GF-D8 (cell line): Measurements from ENCODE around the gene SGMS1.

Experiments used
- DNase-seq: peaks from one replicate; lab custom pipeline; 2025; lab: John Stamatoyannopoulos, UW

SGMS1 gene

DNA sequence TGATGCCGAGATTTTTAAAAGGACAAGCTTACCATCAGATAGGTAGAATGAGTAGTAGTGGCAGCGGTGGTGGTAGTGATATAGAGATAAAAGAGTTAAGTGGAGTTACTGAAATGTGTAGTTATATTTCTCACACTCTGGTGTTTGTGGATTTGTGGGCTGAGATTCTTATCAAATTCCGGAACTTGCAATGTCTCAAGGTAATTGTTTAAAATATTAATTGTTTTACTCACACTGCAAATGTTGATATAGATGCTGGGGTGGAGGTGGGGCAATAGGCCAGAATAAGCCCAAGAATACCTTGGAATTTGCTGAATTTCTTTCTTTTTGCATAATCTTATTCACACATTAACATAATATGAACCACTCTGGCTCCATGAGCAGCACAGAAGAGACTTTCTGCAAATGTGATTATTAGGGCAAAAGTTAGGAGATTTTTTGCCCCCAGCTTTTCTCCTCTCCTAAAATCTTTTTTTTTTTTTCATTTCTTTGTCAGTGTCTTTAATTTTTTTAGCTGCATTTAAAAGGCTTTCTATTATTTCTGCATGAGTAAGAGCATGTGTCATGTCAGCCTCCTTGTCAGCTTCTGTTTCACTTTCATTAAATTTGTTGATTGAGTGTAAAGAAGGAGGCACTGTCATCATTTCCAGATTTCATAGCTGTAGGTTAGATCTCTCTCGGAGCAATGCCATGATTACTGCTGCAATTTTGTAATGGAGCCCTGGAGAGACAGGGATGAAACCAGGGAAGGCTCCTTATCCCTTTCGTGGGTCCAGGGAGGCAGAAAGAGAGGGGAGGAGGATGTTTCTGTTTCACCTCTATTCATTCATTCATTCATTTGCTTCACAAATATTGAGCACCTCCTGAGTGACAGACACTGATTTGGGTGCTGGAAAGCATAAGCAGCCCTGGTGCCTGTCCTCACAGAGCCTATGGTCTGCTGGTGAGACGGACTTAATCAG lies 13.1 kb upstream of the SGMS1 start:
- no peak for DNase-seq

DNA sequence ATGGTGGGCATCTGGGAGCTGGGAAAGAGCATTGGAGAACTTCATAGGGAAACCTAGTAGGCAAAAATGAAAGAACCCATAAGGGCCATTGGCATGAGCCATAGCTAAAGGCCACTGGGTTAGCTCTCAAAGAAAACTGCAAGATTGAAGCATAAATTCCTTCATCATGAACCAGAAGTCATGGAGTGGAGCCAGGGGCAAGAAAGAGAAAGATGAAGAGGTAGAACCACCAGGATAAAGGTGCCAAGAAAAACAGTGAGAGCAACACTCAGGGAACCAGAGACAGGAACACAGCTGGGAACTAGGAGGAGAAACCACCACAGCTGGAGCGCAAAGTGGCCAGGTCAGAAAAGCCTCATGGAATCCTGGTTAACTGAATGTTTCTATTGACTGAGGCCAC lies 11.5 kb upstream of the SGMS1 start:
- no peak for DNase-seq

DNA sequence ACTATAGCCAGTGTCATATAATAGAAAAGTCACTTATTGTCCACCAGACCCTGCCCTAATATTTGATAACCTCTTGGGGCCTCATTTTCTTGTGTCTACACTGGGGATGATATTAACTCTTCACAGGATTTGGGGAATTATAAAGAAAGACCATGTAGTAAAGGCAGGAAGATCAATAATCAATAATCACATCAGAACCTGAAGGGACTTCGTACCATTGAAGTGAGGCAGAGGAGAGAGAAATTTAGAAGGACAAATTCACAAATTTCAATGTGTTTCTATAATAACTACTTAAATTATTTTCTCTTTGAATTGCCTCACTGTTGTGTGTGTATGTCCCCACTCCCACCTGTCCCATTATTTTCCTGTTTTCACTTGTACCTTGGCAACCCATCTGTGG lies 10.7 kb upstream of the SGMS1 start:
- no peak for DNase-seq

- no peak for DNase-seq
These were observed 7.3 kb upstream of the SGMS1 start for GRCh38 chr10:50631052-50631451.

- no peak for DNase-seq
These were observed 5.9 kb upstream of the SGMS1 start for GRCh38 chr10:50629495-50630122.

DNA sequence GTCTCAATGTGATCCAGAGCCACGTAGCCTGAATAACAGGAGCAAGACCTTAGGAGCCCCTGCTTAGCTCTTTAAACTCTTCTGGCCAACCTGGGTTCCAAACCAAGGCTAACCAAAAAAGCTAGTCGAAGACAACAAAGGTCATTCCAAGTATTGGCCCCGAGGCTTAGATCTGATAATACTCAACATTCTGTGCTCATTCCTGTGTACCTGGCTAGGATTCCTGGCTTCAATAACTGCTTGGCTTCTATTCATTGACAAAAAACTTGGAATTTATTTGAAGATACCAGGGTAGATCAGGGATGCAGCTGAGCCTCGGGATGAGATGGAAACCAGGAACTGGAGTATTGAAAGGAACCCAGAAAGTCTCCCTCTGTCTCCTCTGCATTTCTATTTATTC lies 4.1 kb upstream of the SGMS1 start:
- no peak for DNase-seq

- no peak for DNase-seq
These were observed 3.7 kb upstream of the SGMS1 start for GRCh38 chr10:50627443-50627842.

- DNase-seq: no peak
These were observed 1.9 kb upstream of the SGMS1 start for GRCh38 chr10:50625649-50626132.

- DNase-seq: peak; percentile 56
These were observed 1.2 kb upstream of the SGMS1 start for GRCh38 chr10:50624866-50625501.

DNA sequence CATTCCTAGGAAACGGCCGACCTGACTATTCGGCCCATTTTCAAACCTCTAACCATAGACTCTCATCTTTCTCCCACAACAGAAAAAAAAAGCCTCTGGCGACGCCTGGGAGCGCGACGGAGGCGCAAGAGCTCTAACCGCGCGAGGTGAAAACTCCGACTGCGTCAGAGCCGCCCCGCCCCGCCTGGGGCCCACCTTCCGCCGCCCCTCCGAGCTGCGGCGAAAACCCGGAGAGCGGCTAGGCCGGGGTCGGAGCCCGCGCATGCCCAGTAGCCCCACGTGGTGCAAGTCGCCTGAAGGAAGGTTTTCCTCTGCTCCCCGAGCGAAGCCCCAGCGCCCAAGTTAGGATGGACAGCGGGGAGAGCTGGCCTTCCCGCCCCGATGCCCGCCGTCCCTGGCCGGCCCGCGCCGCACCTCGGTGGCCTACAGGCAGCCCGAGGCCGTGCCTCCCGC lies 683 bp upstream of the SGMS1 start:
- peak; percentile 78 for DNase-seq

DNA sequence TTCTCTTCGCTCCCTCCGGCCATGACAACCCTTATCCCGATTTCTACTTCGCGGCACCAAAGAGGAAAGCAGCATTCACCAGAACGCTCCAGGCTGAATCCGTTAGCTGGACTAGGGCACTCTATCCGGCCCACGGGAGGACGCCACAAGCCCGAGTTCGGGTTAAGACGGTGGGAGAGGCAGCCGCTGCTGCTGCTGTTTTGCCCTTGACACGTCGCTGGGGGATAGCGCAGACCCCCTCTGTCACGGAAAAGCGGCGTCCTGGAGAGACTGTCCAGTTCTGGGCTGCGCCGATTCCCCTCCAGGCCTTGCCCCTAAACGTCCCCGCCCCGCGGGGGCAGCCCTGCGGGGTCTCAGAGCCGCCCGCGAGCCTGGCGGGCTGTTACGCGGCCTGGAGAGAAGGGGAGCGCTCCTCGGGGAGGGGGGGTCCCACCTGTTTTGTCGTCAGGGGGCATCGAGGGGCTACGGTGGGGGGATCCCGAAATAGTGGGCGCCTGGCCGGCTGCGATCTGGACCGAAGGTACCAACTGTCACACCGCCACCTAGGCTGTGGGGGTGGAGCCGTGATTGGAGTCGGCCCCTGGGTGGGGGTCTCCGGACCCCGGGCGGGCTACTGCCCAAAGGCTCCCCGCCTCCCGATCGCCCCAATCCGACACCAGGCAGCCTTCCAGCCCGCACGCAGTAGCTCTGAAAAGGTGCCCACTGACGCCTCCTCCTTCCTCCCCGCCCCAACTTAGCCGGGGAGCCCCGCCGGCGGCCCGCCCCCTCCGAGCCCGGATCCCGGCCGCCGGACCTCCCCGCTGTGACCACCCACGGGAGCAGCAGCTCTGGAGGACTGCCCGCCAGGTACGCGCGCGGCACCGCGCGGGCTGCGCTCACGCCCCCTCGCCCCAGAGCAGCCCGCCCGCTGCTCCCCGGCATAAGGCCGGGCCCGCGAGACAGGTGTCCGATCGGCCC lies 772 bp downstream of the SGMS1 start:
- no peak for DNase-seq

- DNase-seq: peak; percentile 77
These were observed 1.6 kb downstream of the SGMS1 start for GRCh38 chr10:50621968-50622705.

- DNase-seq: no peak
These were observed 2.9 kb downstream of the SGMS1 start for GRCh38 chr10:50620899-50621298.

DNA sequence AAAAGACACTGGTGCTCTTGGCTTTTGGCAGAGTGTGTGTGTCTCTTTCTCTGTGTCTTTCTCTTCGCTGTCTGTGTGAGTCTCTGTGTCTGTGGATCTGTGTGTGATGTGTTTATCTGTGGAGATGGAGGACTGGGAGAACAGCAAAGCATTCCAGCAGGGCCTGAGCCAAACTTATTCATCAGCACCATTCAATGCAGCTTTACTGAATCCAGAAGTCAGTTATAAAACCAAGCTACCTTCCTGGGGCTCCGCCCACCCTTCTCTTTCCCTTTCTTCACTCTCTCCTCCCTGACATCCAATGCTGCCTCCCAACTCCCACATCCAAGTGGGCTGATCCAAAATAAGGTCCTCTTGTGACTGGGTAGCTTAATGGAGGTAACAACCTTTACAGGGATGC lies 3.9 kb downstream of the SGMS1 start:
- DNase-seq: no peak

DNA sequence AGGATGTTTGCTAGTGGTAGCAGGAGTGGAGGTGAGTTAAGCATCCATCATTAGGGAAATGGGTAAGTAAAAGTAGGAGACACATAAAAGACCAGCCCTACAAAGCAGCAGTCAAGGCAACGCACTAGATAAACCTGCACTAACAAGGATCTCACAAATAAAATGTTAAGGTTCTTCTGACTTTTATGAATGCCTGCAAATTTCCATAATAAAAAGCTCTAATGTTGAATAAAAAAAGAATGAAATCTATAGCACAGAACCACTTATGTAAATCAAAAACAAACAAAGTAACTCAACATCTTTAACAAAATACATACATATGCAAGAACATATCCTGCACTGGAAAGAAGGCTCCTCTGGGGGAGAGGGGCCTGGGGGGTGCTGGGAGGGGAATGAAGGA lies 4.6 kb downstream of the SGMS1 start:
- no peak for DNase-seq

DNA sequence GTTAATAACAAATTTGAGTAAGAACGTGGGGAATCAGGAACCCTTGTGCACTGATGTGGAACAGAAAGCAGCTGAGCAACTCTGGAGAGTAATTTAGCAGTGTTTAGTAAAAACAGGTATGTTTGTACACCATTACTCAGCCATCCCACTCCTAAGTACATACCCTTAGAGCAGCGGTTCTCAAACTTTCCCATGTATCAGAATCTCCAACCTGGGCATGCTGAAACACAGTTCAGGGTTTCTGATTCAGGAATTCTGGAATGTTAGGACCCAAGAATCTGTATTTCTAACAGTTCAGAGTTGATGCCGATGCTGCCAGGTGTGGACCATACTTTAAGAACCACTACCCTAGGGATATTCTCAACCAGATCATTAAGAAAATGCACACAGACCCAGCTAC lies 5.1 kb downstream of the SGMS1 start:
- DNase-seq: no peak

- no peak for DNase-seq
These were observed 8.1 kb downstream of the SGMS1 start for GRCh38 chr10:50615658-50616057.

DNA sequence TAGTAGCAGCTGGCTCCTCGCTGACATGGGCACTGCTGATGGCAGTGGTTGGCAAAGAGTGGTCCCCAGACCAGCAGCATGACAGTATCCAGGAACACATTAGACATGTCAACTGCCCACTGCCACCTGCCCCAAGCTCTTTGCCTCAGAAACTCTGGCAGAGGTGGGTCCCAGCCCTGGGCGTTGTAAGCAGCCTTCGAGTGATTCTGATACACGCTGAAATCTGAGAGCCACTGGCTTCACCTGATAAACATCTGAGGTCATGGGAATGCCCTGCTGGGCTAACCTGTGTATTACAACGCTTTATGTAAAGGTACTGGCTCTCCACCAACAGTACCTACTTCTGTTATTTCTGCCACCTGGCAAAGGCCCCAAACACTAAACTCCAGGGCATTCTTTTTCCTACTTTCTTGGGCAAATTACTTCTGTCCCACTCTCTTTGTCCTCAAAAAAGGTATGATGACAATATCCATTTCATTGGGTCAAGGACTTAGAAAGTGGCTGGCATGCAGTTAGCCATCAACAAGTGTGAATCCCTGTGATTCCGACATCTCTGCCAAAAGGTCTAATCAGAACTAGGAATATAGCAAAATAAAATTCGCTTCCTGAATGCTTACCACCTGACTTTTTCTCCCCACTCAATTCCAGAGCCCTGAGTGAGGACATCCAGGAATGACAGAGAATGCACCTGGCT lies 9.2 kb downstream of the SGMS1 start:
- DNase-seq: no peak

DNA sequence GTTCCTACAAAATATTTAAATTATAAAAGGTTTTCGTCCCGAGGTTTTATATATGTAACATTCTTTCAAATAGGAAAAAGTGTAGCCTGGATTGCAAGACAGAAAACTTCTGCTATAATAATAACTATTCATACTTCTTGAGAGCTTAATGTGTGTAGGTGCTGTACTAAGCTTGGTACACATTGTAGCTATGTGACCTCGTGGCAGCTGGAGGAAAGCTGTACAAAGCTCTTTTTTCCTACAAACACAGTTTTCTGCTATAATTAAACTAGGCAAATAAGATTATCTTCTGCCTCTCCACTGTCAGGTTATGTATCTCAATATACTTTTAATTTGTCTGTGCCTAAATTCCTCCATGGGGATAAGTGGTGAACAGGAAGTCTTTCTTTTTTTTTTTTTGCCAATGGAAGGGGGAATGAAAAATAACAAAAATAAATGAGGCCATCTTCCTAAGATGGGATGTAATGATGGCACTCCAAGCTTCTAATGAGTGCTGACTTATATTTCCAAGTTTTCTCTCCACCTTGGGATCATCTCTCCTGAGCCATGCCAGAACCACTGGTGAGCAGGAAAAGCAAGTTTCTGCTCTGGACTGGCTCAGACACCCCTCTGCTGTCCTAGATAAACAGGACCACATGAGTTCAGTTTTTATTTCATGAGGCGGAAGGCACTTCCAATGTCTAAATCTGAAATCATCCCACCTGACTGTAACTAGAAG lies 9.9 kb downstream of the SGMS1 start:
- no peak for DNase-seq

- DNase-seq: no peak
These were observed 10.6 kb downstream of the SGMS1 start for GRCh38 chr10:50613150-50613549.
